LNCaP clone FGC (cell line): ENCODE data around the gene ARPP21.
"Not testable (repeated sequence)": the region's sequence is repeated elsewhere in the genome, so short reads cannot be mapped to it uniquely, and the experiment has no call there.

ENCODE experiments used
- DNase-seq: peaks from one replicate; pipeline ENCODE4 v3.0.0-alpha.2; 2011; ENCODE audit warnings: low read depth
- H3K4me3 ChIP-seq: 2 replicates; pipeline ENCODE4 v1.5.1; 2011; ENCODE audit warnings: mild to moderate bottlenecking, low read depth, low read length, control low read depth
- TF ChIP-seq, protein P1 (sequence below): IDR thresholded peaks from 2 replicates; pipeline ENCODE4 v1.5.1; 2012; ENCODE audit warnings: mild to moderate bottlenecking; ENCODE audit not compliant: control insufficient read depth, insufficient read depth; ENCODE audit errors: extremely low read depth

ARPP21 gene

DNA sequence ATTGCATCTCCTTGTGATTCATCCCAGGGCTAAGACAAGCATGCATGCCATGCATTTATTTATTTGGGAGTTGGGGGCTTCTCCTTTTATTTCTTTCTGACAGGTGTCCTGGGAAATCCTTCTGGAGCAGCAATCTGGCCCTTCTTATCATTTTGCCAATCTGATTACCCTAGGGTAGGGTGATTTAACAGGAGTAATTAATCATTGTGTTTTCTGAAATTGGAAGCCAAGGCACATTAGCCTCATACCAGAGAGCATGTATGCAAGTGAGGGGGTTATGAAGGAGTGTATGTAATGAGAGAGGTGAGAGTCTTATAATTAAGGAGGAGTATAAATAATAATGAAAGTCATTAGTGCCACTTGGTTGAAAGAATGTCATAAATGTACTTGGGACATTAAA is 37.4 kb upstream of the ARPP21 start:
- DNase-seq: no peak
- no peak overlapping the region for H3K4me3 ChIP-seq
- TF ChIP-seq, protein P1, sequence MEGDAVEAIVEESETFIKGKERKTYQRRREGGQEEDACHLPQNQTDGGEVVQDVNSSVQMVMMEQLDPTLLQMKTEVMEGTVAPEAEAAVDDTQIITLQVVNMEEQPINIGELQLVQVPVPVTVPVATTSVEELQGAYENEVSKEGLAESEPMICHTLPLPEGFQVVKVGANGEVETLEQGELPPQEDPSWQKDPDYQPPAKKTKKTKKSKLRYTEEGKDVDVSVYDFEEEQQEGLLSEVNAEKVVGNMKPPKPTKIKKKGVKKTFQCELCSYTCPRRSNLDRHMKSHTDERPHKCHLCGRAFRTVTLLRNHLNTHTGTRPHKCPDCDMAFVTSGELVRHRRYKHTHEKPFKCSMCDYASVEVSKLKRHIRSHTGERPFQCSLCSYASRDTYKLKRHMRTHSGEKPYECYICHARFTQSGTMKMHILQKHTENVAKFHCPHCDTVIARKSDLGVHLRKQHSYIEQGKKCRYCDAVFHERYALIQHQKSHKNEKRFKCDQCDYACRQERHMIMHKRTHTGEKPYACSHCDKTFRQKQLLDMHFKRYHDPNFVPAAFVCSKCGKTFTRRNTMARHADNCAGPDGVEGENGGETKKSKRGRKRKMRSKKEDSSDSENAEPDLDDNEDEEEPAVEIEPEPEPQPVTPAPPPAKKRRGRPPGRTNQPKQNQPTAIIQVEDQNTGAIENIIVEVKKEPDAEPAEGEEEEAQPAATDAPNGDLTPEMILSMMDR: no peak

DNA sequence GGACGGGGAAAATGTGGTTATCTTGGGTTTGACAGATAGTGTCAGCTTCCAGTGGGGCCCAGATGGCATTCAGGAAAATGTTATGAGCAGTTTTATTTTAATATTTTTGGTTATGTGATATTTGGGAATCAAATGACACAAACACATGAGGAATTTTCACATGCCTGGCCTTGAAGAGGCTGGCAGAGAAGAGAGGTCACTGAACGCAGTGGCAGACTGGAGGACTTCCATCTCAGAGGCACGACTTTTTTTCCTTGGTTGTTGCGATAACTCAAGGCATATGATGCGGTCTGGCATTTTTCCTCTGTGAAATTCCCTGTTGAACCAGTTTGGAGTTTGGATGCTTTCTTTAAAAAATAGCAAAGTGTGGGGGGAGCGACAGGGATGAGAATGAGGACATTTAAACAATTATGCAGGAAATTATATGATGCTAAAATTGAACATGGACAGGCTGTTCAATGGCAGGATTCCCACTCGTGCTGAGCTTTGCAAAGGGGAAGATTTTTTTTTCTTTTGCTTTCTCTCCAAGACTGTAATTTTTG is 36.9 kb upstream of the ARPP21 start:
- no peak overlapping the region for H3K4me3 ChIP-seq
- TF ChIP-seq, protein P1: no peak
- DNase-seq: no peak

DNA sequence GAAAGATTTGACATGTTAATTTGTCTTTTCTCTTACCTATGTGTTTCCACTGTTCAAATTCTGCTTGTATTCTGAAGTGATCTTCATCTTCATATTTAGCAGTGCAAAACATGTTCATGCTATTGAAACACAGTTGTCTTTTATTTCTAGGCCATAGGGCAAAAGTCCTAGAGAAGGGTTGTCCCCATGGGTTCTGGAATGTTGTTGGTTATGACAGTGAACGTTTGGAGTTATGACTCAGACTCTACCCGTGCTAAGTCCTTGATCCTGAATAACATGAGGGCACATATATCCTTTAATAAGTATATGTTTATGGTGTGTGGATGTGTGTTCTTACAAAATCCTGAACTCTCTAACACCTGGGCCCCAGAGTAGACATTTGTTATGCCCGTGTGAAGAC is 23.0 kb upstream of the ARPP21 start:
- TF ChIP-seq, protein P1: no peak
- DNase-seq: no peak
- no peak overlapping the region for H3K4me3 ChIP-seq

DNA sequence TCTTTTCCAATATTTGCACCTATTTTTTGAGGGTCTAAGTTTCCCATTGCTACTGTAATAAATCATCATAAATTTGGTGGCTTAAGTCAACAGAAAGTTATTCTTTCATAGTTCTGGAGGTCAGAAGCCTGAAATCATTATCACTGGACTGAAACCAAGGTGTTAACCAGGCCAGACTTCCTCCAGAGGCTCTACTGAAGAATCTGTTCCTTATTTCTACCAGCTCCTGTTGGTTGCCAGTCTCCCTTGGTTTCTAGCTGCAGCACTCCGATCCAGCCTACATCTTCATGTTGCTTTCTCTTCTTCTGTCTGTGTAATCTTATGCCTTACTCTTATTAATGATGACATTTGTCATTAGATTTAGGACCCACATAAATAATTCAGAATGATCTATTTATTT is 22.0 kb upstream of the ARPP21 start:
- H3K4me3 ChIP-seq: no peak overlapping the region
- no peak for DNase-seq
- TF ChIP-seq, protein P1: no peak

DNA sequence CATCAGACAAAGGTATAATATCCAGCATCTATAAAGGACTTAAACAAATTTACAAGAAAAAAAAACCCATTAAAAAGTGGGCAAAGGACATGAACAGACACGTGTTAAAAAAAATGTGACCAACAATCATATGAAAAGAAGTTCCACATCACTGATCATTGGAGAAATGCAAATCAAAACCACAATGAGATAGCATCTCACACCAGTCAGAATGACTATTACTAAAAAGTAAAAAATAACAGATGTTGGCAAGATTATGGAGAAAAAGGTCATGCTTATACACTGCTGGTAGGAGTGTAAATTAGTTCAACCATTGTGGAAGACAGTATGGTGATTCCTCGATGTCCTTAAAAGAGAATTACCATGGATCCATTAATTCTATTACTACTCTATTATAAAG is 19.1 kb upstream of the ARPP21 start:
- H3K4me3 ChIP-seq, DNase-seq: not testable (repeated sequence)

DNA sequence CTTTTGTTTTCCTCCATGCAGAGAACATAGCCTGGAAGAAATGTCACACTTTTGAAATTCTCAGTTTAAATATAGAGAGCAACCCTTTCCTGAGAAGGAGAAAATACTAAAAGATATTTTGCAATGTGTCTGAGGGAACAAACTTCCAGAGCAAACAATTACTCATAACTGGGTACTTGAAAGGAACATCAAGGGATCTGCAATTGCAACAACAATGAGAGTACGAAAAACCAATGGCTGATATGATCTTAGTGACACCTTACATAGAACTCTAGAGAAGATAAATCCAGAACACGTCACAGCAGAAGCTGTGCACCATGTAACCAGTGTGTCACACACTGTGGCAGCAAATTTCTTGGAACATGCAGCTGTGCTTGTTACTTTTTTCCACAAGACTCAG is 14.6 kb upstream of the ARPP21 start:
- H3K4me3 ChIP-seq: no peak overlapping the region
- no peak for DNase-seq
- TF ChIP-seq, protein P1: no peak

DNA sequence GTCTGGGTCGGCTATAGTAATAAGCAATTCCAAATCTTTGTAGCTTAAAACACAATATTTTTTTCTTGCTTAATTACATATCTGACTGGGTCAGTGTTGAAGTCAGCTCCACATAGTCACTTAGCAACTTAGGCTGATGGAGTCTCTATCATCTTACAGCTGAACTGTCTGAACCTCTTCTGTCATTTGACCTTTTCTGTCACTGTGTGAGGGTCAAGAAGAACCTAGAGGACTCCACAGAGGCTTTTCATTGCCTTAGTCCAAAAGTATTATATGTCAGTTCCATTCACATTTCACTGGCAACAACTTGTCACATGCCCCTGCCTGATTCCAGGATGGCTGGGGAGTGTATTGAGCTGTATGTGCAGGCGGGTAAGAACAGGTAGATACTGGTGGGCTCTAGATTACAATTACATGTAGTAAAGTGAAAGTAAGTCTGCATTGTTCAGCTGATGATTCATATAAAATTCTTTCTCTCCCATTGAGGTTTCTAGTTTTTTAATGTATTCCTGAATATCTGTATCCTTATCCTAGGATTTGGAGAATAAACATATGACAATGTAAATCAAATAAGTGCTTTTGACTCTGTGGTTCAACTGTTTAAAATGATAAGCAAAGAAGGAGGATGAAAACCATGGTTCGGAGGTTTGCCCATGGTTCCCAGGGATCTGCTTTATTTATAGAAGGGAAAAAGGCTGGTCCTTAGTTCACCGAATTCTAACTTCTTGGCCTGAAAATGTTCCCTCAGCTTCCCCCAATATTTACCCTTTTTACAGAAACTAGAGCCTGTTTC is 5.8 kb upstream of the ARPP21 start:
- TF ChIP-seq, protein P1: no peak

More for the DNA sequence above, 5.8 kb upstream of the ARPP21 start:
- no peak for DNase-seq
- no peak overlapping the region for H3K4me3 ChIP-seq
